Liver (tissue), 3 donors: Measurements from ENCODE around the gene ZNF678.

Experiments used
- ATF3 ChIP-seq: IDR thresholded peaks from 2 replicates; pipeline ENCODE4 v1.6.1; 2016; ENCODE audit warnings: antibody characterized with exemption
- CTCF ChIP-seq: fragments of 150-350 bp; IDR thresholded peaks from 2 replicates; pipeline ENCODE4 v1.5.1; 2017; ENCODE audit warnings: improper control_type of control experiment, low read depth, low read length; ENCODE audit not compliant: missing input control
- EGR1 ChIP-seq, 2 donors: IDR thresholded peaks; 2 replicates each; pipeline ENCODE4 v1.6.1; 2016 to 2018; ENCODE audit warnings: antibody characterized with exemption in 2 of 2, low read depth in 2 of 2
- GABPA ChIP-seq, 2 donors: IDR thresholded peaks in 1 of 2; conservative IDR thresholded peaks in 1 of 2; 2 replicates each; pipeline ENCODE4 v1.6.1; 2016; ENCODE audit warnings: antibody characterized with exemption in 2 of 2, mild to moderate bottlenecking in 1 of 2, moderate library complexity in 1 of 2
- MAX ChIP-seq: IDR thresholded peaks from 2 replicates; pipeline ENCODE4 v1.6.1; 2016; ENCODE audit warnings: antibody characterized with exemption
- RAD21 ChIP-seq, 2 donors: IDR thresholded peaks; 2 replicates each; pipeline ENCODE4 v1.6.1; 2016; ENCODE audit warnings: antibody characterized with exemption in 2 of 2, mild to moderate bottlenecking in 2 of 2
- REST ChIP-seq: IDR thresholded peaks from 2 replicates; pipeline ENCODE4 v1.6.1; 2016; ENCODE audit warnings: antibody characterized with exemption, mild to moderate bottlenecking
- SP1 ChIP-seq: IDR thresholded peaks from 2 replicates; pipeline ENCODE4 v1.6.1; 2018; ENCODE audit warnings: antibody characterized with exemption, mild to moderate bottlenecking
- TAF1 ChIP-seq: conservative IDR thresholded peaks from 2 replicates; pipeline ENCODE4 v1.6.1; 2016; ENCODE audit warnings: antibody characterized with exemption, mild to moderate bottlenecking
- YY1 ChIP-seq: IDR thresholded peaks from 2 replicates; pipeline ENCODE4 v1.6.1; 2016; ENCODE audit warnings: antibody characterized with exemption, mild to moderate bottlenecking
- donor health status: healthy.
- donor health status: healthy.

GRCh38 chr1:227562037-227562436, 1.3 kb upstream of the ZNF678 start:
- TF ChIP-seq CTCF (no peak), YY1 (no peak), RAD21 (IDR thresholded peaks at IDR 0.05) (no peak), ATF3 (no peak), GABPA (IDR thresholded peaks at IDR 0.05 in 1 of 2, conservative IDR thresholded peaks at IDR 0.05 in 1 of 2) (no peak), TAF1 (no peak), SP1 (no peak), EGR1 (IDR thresholded peaks at IDR 0.05; ENCODE audit: low read depth in 2 of 2) (no peak), MAX (no peak), REST (no peak)
